Prostate gland (tissue), 2 donors: Measurements from ENCODE around the gene PDGFA.

Experiments
- CTCF ChIP-seq, 4 experiments: fragments of 200-600 bp in 2 of 4; fragments of 450-650 bp in 2 of 4; sonication (generic) in 2 of 4; IDR thresholded peaks; 1 replicate in 3 of 4; 2 replicates in 1 of 4; pipeline ENCODE4 v1.5.1; 2016 to 2019; ENCODE audit warnings: antibody characterized with exemption in 4 of 4, mild to moderate bottlenecking in 2 of 4, moderate library complexity in 2 of 4
- POLR2A ChIP-seq: fragments of 450-650 bp; IDR thresholded peaks from one replicate; pipeline ENCODE4 v1.6.1; 2016; ENCODE audit warnings: antibody characterized with exemption, mild to moderate bottlenecking

DNA sequence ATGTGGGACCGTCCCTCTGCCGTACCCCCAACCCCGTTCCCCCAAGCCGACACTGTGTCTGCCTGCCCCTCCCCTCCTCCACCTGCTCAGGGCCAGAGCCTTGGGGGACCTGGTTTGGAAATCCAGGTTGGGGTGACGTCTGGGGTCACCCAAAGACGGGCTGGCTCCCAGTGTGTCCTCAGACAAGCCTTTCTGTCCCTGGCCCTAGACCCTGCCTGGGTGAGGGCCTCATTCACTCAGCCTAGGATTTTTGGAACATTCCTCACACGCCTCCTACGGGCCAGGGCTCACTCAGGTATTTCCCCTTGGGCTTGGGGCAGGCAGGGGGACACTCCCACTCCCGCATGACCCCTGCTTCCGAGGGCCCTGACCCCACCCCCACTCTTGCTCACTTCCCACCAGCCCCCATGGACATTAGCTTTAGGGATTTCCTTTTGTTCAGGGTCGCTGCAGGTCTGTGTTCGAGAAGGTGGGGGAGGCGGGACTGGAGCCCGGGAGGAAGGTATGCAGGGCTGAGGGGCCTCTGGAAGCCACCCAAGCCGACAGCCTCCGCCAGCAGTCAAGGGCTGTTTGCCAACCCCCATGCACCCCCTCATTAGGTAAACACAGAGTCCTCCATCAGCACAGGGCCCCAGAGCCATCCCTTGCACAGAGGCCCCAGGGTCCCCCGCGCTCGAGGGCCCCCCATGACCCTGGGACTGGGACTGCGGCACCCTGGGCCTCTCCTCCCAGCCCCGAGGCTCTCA lies 35.1 kb downstream of the PDGFA start:
- TF ChIP-seq CTCF (IDR thresholded peaks at IDR 0.05) (no peak), POLR2A (no peak)
